Stimulated activated CD8-positive, alpha-beta memory T cell treated with anti-CD3 and anti-CD28 coated beads, Interleukin-15, amount 100 ng/mL, for 1 hour (primary cell): Measurements from ENCODE around the gene LRRIQ4.

Experiments used
- DNase-seq: peaks from one replicate; pipeline ENCODE4 v3.0.0-alpha.2; 2020; ENCODE audit warnings: low read depth

Gene LRRIQ4

GRCh38 chr3:169812332-169813235 lies at the start of gene LRRIQ4, which contains the start of gene LRRC34:
Gene LRRIQ4 (plus strand): TSS chr3:169812870. CDS start chr3:169821922, 9,052 bp downstream.
Gene LRRC34 (minus strand): TSS chr3:169812904. CDS start chr3:169812548, 356 bp downstream.
- DNase-seq: peak; percentile 35

GRCh38 chr3:169764312-169764881 lies 48.3 kb upstream of the LRRIQ4 start:
- peak; percentile 31 for DNase-seq

GRCh38 chr3:169764882-169765612 lies 47.6 kb upstream of the LRRIQ4 start, which contains the start of gene TERC:
Gene TERC (minus strand): TSS chr3:169765060.
- peak; percentile 80 for DNase-seq

GRCh38 chr3:169769287-169770181 lies 43.1 kb upstream of the LRRIQ4 start, which contains the start of gene ACTRT3:
Gene ACTRT3 (minus strand): TSS chr3:169769561. CDS start chr3:169769520, 41 bp downstream.
- no peak for DNase-seq

- DNase-seq: peak; percentile 20
Measured at GRCh38 chr3:169771497-169772304, 41.0 kb upstream of the LRRIQ4 start.

- DNase-seq: no peak
Measured at GRCh38 chr3:169772305-169772896, 40.3 kb upstream of the LRRIQ4 start.

GRCh38 chr3:169772897-169773816 lies 39.5 kb upstream of the LRRIQ4 start, which contains the start of gene MYNN:
Gene MYNN (plus strand): TSS chr3:169773396. CDS start chr3:169774296, 900 bp downstream.
- DNase-seq: peak; percentile 87

- no peak for DNase-seq
Measured at GRCh38 chr3:169774186-169774585, 38.5 kb upstream of the LRRIQ4 start.

GRCh38 chr3:169777822-169778221 lies 34.8 kb upstream of the LRRIQ4 start:
- no peak for DNase-seq

GRCh38 chr3:169780742-169781141 lies 31.9 kb upstream of the LRRIQ4 start:
- DNase-seq: no peak

GRCh38 chr3:169781209-169781855 lies 31.3 kb upstream of the LRRIQ4 start:
- no peak for DNase-seq

- DNase-seq: no peak
Measured at GRCh38 chr3:169787120-169787519, 25.6 kb upstream of the LRRIQ4 start.

GRCh38 chr3:169787791-169788190 lies 24.9 kb upstream of the LRRIQ4 start:
- no peak for DNase-seq

- DNase-seq: no peak
Measured at GRCh38 chr3:169790219-169790618, 22.5 kb upstream of the LRRIQ4 start.

- no peak for DNase-seq
Measured at GRCh38 chr3:169790687-169791429, 21.8 kb upstream of the LRRIQ4 start.

GRCh38 chr3:169792359-169792758 lies 20.3 kb upstream of the LRRIQ4 start:
- no peak for DNase-seq

- no peak for DNase-seq
Measured at GRCh38 chr3:169804681-169805080, 8.0 kb upstream of the LRRIQ4 start.
